AG08395 (cell line): ENCODE results near the gene HOXB1.
"Not testable (repeated sequence)": the region's sequence is repeated elsewhere in the genome, so short reads cannot be mapped to it uniquely, and the experiment has no call there.

ENCODE experiments used
- DNase-seq: peaks from one replicate; pipeline ENCODE4 v3.0.0; 2012; ENCODE audit warnings: mixed read lengths, low spot score

Gene HOXB1

DNA sequence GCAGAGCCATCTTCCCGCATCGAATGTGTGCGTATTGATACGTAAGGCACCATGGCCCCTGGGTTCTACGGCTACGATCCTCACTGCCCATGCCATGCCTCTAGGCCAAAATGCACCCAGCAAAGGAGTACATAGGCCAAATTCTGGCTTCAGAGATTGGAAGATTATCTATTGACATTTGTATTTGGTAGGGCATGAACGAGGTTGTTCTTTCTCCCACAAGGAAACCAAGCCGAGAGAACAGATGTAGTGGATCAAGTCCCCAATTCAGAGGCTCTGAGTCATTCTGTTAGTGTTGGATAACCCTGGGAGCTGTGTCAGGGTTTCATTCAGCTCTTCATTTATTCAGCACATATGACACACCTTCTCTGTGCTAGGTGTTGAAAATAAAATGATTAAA is 36.5 kb downstream of the HOXB1 start:
- peak; percentile 71 for DNase-seq

DNA sequence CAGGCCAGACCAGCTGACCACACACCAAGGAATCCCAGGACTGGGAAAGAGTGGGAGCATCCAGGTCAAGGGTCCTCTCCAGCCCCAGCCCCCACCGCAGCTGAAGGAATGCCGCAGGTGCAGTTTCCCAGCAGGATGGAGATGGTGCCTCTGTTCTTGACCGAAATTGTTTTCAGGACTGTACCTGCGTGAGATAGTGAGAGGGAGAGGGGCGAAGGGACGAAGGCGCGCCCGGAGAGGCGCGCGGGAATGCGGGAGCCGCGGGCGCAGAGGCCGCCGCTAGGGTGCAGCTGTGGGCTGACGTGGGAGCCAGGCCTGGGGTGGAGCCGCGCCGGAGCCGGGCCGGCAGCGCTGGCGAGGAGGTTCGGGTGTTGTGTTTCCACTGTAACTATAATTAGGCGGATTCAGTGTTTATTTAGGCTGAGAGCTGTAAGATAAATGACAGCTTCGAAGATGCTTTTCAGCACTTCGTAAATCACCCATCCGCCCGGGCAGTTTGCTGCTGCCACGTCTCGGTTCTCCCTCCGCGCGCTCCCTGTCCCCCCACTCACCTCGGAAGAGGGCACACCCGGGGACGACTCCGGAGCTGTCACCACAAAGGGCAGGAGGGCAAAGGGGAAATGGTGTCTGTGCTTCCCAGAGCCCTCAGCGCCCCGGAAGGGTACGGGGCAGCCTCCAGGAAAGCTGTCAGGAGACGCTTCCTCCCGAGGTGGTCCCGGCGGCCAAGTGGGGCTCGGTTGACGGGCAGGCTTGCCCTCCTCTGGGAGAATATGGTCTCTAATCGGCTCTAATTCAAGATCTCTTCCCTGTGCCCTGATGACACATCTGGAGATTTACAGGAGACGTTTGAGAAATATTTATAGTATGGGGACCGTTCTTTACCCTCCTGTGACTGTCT is 38.2 kb downstream of the HOXB1 start:
- peak; percentile 80 for DNase-seq

DNA sequence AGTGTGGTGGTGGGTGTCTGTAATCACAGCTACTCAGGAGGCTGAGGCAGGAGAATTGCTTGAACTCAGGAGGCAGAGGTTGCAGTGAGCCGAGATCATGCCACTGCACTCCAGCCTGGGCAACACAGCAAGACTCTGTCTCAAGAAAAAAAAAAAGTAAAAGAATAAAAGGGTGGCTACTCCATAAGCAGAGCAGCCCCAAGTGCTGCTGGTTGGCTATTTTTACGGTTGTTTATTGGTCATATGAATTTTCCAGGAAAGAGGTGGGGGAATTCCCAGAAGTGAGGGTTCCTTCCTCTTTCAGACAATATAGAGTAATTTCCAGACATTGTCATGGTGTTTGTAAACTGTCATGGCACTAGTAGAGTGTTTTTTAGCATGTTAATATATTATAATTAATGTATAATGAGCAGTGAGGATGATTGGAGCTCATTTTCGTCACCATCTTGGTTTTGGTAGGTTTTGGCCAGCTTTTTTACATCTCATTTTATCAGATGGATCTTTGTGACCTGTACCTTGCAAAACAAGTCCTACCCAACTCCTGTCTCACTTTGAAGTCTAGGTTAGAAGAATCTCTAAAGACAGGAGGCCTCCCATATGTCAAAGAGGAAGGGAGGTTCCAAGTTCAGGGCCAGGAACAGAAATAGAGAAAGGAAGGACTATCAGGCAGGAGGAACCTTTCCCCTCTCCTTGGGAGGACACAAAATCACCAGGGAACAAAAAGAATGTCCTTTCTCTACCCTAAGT is 39.1 kb downstream of the HOXB1 start:
- no peak for DNase-seq

DNA sequence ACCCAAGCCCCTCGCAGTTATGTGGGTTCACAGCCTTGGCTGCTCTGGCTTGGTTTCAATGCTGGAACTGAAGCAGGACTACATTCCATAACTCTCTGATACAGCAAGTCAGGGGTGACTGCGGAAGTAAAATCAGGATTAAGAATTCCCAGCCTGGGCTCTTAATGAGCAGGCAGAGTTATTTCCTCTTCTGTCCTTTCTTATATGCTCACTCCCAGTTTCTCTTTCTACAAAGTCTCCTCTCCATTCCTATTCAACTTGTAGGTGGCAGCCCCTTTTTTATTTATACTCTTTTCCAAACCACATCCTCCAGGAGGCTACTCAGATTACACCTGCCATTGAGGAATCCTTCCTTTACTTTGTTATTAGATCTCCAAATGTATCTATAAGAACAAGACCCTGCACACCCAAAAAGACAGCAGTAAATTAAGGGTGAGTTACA is 40.3 kb downstream of the HOXB1 start:
- no peak for DNase-seq

DNA sequence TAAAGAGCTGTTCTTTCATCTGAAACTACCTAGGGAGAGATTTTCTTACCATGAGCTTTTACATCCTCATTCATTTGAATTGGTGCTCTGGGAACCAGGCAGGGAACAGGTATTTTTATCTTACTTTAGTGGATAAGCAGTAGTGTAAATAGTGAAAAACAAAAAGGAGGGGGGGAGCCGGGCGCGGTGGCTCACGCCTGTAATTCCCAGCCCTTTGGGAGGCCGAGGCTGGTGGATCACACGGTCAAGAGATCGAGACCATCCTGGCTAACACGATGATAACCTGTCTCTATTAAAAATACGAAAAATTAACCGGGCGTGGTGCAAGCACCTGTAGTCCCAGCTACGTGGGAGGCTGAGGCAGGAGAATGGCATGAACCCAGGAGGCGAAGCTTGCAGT is 41.0 kb downstream of the HOXB1 start:
- no peak for DNase-seq

DNA sequence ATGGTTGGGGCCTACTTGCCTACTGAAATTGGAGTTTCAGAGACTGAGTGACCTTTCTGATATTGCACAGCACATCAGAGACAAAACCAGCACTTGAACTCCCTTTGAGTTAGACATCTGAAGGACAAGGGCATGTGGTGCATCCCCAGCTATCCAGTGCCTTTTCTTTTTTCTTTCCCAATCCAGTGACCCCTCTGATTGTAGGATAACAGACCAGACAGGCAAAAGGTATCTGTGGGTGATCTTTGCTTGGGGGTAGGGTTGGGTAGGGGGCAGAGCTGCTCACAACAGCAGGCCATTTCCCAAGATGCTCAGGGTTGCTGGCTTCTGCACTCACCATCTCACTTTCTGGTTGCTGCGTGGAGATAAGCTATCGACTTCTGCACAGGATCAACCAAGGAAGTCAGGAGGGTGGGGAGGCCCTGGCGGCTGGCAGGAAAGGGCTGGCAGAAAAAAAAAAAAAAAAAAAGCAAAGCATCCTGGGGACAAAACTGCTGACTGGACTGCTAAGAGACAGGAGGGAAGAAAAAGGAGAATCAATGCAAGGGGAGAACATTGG is 42.2 kb downstream of the HOXB1 start:
- no peak for DNase-seq

DNA sequence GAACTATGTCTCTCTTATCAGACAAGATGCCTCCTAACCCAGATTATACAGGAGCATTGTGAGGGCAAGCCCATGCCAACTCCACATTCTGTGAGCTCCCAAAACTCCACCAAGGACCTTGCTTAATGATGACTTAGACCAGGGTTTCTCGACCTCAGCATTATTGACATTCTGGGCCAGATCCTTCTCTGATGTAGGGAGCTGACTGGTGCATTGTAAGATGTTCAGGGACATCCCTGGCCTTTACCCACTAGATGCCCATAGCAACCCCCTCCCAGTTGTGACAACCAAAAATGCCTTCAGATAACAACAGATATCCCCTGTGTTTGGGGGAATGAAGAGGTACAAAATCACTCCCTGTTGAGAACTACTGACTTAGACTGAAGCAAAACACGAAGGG is 43.6 kb downstream of the HOXB1 start:
- DNase-seq: no peak

DNA sequence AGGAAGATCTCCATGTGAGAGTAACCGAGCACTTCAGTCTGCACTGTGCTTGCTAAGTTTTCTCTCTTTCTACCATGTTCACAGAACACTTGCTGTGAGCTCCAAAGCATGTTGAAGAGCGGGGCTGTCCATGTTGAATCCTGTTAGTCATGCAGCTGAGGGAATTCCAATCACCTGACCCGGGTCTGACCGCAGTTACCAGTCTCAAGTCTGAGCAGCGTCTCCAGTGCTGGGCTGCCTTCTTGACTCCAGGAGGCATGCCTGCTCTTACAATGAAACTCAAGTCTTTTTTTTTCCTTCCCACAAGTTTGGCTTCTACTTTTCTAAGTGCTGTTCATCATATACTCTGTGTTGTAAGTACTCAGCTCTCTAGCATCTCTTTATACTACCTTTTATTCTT is 44.3 kb downstream of the HOXB1 start:
- peak; percentile 92 for DNase-seq

DNA sequence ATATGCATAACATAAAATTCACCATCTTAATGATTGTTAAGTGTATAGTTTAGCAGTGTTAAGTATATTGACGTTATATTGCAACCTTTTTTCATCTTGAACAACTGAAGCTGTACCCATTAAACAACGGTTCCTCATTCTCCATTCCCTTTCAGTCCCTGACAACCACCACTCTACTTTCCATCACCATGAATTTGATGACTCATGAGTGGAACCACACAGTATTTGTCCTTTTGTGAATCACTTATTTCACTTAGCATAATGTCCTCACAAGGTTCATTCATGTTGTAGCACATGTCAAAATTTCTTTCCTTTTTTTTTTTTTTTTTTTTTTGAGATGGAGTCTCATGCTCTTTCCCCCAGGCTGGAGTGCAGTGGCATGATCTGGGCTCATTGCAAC is 46.0 kb downstream of the HOXB1 start:
- no peak for DNase-seq

DNA sequence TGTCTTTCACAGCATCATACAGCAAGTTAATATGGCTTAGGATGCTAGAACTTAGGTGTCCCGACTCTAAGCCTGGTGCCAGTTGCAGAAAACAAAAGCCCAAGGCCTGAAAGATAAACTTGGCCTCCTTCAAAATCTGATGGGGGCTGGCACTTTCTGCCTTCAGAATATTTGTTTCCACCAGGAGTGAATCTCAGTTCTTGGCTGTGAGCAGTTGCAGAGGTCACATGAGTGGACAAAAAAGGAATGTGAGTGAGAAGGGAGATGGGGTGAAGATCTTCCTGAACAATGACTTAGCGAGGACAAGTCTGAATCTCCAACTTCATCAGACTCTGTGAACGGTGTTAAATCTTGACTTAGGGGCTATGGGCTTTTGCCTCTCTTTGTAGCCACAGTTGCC is 46.6 kb downstream of the HOXB1 start:
- no peak for DNase-seq

DNA sequence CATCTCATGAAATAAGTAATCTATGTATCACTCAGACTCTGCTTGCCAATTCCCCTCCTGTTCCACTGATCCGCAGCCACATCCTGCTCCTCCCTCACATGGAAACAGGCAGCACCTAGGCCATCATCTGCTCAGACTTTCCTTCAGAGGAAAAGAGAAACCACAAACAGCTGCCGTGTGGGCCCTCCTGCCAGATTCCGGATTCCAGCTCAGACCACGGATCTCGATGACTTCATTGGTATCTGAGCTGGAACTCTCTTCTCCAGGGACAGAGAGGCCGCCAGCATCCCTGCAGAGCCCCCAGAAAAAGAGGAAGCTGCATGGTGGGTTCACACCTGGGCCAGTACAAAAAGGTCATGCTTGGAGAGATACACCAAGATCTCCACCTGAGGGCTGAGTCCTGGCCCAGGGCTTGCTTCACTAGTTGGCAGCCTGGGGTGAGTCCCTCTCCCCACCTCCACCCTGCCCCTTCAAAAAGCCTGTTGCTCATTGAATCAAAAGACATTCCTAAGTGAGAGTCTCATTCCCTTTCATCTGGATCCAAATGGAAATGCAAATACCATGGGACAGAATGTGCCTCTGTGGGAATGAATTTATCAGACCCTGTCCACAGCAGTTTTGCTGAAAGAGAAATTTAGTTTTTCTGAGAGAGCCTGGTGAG is 47.2 kb downstream of the HOXB1 start:
- peak; percentile 91 for DNase-seq

DNA sequence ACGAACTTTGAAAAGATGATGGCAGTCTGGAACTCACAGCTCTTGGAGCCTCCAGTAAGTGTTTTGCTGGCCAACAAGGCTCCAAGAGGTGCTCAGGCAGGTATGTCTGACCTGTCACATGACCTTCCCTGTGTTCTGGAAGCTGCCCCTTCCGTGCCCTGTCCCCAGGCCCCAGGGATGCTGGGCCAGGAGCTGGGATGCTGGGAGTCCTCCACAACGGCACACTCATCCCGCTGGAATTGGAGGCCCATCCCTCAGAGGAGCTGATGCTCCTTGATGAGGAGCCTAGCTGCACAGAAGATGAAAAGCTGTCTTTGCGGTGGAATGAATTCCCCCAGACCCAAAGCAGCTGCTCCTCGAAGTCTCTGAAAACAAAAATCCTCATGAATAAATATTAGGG is 47.8 kb downstream of the HOXB1 start:
- peak; percentile 57 for DNase-seq

DNA sequence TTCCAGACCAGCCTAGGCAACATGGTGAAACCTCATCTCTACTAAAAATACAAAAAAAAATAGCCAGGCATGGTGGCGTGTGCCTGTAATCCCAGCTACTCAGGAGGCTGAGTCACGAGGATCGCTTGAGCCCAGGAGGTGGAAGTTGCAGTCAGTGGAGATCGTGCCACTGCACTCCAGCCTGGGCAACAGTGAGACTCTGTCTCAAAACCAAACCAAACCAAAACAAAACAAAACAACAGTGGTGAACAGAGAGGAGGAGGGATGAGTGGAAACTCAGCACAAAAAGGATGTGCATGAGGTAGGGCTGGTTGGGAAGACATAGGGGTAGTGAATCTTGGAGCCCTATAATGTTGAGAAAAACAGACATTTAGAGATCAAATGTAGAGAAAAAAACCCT is 48.5 kb downstream of the HOXB1 start:
- DNase-seq: not testable (repeated sequence)

DNA sequence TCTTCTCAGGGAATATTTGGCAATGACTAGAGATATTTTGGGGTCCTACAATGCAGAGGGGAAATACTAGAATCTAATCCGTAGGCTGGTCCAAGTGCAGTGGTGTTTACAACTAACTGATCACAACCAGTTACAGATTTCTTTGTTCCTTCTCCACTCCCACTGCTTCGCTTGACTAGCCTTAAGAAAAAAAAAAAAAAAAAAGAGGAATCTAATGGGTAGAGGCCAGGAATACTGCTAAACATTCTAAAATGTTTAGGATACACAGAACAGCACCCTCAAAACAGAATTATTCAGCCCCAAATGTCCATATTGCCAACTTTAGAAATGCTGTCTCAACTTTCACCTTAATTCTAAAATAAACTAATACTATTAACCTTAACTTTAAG is 51.8 kb downstream of the HOXB1 start:
- no peak for DNase-seq
